NCI-H345 treated with DMSO at 0.1 percent for 48 hours (cell line): Measurements from ENCODE around the gene FSTL5.
"Not testable (repeated sequence)": the region's sequence is repeated elsewhere in the genome, so short reads cannot be mapped to it uniquely, and the experiment has no call there.

Experiments used
- DNase-seq: peaks from one replicate; lab custom pipeline; 2025; ENCODE audit not compliant: unreplicated experiment; lab: John Stamatoyannopoulos, UW

Gene FSTL5

DNA sequence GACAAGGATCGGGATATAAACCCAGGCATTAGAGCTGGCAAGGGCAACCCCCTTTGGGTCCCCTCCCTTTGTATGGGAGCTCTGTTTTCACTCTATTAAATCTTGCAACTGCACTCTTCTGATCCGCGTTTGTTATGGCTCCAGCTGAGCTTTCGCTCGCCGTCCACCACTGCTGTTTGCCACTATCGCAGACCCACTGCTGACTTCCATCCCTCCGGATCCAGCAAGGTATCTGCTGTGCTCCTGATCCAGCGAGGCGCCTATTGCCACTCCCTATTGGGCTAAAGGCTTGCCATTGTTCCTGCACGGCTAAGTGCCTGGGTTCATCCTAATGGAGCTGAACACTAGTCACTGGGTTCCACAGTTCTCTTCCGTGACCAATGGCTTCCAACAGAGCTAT lies 59.9 kb downstream of the FSTL5 start:
- not testable (repeated sequence) for DNase-seq

DNA sequence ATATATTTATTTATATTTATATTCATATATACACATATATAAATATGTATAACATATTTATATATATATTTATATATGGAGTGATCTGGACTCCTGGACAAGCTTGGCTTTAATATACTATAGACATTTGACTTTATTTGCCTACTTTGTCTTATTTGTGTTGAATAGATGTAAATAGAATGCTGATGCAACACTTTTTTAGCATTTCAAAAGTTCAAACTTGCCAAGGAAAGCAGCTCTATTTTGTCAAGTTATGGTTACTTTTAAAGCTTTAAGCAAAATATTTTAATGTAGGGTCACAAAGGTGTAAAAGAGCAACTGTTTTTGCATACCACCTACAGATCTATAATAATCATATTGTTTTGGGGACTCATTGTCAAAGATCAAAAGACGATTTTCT lies 61.1 kb downstream of the FSTL5 start:
- DNase-seq, result no peak

DNA sequence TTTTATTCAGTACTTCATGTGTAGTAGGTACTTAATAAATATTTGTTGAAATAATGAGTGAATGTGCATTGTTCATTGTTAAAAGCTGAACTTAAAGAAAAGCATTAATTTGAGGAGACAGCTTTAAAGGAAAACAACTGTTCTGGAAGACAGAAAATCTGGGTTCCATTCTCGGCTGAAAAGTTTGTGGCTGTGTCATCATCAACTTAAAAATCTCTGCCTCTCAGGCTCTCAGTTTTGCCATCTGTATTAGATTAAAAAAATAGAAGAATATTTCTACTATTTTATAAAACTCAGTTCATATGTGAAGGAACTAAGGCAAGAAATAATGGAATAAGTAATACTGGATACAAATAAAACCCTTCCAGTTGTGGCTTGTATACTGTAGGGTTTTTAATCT lies 62.5 kb downstream of the FSTL5 start:
- DNase-seq, result no peak

DNA sequence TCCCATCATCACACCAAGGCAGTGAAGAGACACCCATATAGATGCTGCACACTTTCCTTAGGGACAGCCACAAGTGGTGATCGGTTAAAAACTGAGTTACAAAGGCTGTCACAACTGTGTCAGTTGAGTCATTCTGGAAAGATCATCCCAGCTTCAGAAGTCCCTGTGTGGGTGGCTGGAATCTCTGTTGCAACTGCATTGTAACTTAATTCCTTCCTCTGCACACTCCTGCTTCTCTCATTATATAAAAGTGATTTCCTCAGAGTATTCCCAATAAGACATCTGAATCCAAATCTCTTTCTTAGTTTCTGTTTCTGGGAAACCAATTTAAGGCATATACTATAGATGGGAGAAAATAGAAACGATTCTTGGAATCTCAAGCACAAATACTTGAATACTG lies 88.1 kb downstream of the FSTL5 start:
- no peak for DNase-seq

DNA sequence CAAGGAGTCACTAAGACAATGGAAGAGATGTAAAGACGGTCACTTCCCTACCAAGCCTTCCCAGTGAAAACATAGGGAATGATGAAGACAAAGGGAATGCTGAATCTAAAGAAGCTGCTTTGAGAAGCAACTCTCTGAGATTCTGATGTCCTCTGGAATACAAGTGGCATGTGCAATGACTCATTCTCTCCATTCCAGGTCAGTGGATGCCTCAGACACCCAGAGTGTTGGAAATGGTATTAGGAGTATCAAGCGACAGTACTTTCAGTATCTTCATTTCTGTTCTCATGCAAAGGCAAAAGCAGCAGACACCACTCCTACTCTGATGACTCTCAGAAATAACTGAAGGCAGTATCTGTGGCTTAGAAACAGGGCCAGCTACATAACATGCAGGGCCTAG lies 102.6 kb downstream of the FSTL5 start:
- no peak for DNase-seq

DNA sequence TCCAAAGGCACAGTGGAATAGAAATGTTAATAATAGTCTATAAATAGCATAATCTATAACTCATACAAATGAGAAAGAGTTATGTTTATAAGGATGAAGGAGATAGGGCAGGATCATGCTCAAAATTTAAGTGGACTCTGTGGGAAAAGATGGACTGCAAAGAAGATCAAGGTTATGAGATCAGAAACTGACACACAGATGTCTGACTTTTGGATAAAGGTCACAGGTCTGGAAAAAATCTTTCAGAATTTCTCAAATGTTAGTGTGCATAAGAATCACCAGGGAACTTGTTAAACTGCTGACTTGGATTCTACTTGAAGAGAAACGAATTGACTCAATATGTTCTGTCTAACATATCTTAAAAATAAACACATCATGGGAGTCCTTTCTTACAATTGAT lies 104.1 kb downstream of the FSTL5 start:
- no peak for DNase-seq

DNA sequence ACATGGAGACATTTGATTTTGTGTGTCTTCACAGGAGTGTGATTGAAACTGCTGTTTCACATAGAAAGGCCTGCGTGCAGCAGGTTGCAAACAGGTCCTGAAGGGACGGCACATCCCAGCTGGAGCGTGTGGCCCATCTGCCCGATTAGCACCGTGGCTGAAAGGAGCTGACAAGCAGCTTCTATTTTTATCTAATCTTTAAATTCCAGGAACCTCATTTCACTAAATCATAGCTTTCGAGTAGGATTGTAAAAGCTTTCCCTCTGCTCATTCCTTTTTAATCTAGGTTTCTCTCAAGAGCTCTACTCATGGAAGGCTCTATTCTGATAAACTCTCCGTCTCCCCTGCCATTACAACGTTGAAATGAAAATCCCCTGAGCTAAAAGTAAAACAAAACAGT lies 106.8 kb downstream of the FSTL5 start:
- DNase-seq, result no peak

DNA sequence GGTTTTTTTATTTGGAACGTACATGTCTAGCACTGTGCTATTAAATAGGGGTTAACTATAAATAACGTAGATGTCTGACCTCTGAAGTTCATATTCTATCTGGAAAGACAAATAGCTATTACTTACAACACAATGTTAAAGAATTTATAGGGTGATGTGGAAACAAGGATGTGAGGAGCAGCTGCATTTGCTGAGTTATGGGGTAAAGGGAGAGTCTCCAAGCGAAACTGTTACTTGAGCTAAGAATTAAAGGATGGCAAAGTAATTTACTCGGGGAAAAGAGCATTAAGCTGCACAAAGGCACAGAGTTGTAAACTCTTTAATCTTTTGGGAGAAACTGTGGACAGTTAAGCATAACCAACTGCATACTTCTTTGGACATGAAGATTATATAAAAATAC lies 117.7 kb downstream of the FSTL5 start:
- DNase-seq, result no peak

DNA sequence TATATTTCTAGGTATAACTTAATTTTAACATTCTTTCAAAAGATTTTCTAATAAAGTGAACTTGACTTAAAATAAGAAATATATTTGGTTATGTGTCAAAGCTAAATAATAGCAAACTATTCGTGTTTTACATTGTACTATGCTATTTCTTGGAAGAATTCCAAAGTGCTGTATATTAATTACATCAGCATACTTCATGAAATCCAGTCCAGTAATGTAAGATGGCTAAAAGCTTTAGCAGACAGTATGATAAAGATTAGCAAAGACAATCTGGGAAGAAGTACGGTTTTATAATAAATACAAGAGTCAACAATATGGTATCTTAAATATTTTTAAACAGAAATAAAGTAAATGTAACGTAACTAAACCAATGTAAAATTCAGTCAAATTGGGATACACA lies 125.7 kb downstream of the FSTL5 start:
- no peak for DNase-seq

DNA sequence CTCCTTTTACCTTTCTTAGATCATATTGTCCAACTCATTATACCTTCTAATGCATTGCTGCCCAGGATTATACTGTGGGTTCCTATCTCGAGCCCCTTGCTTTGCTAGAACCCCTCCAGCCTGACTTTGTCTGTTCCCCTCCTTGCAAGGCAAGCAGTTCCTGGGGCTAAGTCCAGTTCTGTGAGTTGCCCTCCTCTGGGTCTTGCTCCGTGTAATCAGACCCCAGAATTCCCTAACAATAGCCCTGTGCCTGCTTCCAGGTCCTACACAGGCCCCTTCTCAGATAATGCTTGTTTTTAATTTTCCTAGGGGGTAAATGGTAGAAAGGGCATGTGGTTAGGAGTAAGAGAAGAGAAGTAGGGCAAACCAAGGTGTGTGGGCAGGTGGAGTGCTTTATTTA lies 145.9 kb downstream of the FSTL5 start:
- no peak for DNase-seq

DNA sequence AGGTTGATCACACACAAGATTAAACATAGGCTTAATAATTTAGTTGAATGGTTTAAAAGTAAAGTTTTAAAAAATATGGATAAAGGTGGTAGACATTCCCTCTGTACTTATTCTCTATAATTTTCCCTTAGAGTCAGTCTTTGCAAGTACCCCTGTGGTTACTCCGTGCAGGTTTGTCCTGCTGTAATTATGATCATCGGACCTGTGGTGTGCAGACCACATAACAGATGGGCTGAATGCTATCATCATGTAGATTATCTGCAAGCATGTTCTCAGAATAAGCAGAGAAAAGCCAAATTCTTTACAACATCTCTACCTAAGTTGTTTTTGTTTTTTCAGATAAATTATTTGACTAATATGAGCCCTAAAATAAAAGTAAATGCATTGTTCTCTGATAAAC lies 146.8 kb downstream of the FSTL5 start:
- no peak for DNase-seq

DNA sequence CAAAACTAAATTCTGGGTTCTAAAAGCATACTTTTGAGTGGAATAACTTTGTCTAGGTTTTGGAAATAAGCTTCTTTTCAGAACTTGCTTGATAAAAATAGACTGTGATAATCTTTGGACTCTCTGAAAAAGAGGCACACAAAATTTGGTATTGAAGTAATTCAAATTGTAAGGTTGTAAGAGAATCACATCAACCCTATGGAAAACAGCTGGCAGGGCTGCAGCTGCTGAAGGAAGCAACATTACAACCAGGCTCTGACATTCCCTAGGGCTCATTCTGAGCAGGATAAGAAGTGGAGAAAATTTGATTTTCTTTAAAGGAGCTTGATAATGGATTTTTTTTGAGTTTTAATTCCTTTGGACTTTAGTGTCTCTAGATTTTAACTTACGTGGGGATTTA lies 147.6 kb downstream of the FSTL5 start:
- no peak for DNase-seq

DNA sequence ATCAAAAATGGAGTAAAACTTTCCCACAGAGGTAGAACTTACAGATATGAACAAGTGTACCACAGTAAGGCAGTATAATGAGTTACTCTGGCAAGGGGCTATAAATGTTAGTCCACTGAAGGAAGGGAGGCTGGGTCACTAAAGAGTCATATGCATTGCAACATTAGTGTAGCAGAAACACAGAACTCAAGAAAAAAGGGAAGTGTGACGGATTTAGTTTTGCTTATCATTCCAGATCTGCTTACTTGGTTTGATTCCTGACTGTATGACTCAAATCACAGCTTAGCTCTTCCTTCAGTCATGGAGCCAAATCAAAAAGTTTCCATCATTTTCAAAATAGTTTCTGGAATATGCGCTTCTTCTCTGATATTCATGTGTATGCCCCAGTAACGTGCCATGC lies 148.7 kb downstream of the FSTL5 start:
- DNase-seq, result no peak

DNA sequence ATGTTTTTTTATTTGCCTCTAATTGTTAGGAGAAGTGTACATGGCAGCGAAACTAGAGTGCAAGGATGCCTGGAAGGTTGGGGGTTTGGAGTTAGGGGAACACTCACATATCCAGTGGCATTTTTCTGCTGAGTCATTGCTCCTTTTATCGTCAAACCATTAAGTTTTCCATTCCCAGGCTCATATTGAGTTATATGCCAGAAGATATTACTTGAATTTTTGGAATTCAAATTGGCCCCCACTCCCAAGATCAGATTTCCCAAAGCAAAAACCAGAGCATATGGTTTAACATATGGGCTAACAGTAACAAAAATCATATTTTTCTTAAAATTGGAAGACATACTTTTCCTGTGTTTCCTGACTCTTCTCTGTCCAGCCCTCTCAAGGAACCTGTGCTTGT lies 152.7 kb downstream of the FSTL5 start:
- no peak for DNase-seq

DNA sequence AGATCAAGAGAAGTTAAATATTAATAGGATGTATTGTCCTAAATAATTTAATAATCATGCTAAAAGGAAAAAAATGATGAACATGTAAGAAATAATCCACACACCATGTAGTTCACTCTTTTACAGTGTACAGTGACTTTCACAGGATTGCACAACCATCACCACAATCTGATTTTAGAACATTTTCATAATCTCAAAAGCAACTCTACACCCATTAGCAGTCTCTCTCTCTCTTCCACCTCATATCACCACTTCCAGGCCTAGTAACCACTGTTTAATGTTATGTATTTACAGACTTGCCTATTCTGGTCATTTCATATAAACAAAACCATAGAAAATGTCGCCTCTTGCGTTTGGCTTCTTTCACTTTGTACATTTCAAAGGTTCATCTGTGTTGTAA lies 153.4 kb downstream of the FSTL5 start:
- no peak for DNase-seq

DNA sequence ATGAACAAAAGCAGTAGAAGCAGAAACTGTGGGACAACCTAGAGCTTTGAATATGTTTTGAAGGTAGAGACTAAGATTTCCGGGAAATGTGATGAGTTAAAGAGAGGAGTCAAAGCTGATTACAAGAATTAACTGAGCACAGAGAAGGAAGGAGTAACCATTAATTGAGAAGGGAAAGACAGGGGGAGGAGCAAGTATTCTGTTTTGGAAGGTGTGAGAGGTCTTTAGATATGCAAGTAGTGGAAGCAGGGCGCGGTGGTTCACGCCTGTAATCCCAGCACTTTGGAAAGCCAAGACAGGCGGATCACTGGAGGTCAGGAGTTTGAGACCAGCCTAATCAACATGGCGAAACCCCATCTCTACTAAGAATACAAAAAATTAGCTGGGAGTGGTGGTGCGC lies 171.5 kb downstream of the FSTL5 start:
- no peak for DNase-seq

DNA sequence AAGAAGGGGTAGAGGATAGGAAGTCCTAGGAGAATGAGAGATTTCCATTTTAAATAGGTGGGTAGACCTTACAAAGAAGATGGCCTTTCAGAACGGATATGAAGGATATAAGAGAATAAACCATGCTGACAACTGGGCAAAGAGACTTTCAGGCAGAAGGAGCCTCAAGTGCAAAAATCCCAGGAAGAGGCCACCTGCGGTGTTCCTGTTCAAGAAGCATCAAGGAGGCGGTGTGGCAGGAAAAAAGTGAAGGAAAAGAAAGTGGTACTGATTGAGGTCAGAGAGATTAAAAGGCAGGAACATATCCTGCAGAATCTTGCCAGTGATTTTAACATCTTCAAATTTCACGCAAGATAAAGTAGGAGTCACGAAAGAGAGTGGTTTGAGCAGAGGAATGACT lies 172.0 kb downstream of the FSTL5 start:
- DNase-seq, result no peak

DNA sequence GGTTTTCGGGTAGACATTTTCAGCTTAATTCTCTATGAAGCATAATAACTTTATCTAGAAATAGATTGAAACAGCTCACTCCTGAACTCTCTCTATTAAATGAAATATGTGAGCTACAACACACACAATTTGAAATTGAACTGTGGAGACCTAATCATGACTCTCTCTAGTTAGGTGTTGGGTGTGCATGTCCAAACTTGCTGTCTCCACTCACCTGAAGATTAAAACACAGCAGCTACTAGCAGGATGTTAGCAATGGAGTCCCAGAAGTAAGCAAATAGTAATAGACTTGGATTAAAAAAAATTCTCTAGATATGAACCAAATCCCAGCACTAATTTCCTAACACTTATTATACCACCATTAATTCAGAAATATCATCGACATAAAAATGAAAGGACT lies 173.1 kb downstream of the FSTL5 start:
- no peak for DNase-seq

DNA sequence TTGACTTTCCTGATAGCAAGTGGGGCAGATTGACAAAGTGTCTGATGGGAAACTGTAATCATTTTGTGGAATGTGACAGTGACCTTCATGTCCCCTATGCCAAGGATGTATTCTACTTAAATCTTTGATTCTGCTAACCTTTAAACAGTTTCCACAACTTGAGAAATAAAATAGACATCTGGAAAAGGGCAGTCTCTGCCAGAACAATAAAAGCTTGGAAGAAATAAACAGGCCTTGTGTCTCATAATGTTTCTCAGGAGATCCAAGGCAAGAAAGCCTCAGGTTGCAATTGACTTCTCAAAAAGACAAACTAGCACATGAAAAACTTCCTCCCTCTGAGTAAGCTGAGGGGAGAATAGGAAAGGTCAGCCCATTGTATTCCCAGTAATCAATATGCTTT lies 174.9 kb downstream of the FSTL5 start:
- no peak for DNase-seq

DNA sequence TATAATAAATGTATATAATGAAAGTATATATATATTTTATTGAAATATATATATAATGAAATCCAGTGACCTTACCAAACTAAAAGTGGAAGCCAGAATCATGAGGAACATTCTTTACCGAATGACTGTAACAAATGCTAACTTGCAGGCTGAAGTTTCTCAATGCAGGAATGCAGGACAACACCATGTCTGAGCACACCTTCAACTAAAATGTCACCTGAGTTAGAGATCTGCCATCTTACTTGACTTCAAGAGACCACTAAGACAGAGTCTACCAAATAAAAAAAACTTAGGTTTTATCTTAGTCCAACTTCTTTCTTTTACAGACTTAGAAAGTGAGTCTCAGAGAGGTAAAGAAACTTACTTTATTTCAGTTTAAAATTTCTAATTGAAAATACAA lies 176.2 kb downstream of the FSTL5 start:
- DNase-seq, result no peak

DNA sequence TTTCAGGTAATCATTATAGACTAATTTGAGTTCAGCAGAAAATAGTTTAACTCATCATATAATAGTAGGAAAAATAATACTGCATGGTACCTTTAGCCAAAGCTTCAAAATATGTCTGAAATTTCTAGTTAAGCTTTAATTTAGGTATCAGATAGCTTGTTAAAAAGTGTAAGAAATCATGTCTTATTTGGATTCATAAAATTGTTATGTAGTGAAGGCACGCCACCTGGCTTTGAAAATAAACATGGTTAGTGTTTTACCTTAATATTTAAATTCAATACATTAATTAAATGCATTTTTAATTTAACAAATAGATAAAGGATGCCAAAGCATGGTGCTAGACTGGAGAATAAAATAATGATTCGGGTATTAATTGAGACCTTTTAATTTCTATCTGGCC lies 211.4 kb downstream of the FSTL5 start:
- no peak for DNase-seq

DNA sequence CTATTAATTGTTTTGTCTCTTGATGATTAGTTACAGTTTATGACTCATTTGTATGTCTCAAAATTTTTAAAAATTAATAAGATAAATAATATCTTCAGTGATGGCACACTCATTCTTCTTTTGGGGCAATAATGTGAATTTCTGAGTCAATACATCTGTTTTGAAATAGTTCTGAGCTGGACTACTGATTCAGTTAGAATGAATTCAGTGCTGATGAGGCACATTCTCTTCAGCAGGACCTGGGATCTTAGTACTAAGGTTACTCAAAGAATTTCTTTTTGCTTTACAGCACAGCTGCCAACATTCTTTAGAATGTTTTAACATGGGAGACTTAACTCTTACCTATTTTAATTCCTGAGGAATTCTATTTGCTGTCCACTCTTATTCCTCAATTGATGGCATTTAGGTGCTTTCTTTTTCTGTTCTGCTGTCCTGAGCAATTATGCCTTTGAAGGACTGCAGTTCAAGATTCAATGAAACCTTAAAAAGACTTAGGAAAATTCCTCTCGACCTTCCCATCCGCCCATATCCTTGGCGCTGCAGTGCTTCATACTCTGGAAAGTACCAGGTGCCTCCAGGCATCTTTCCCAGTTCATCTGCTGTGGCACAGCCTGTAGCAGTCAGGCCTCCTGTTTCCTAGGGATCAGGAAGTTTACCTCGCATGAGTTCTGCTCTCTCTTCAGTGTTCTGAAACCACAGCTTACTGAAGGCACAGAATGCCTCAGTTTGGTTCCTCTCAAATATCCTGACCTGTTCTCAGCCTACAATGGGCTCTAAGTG lies 213.7 kb downstream of the FSTL5 start:
- no peak for DNase-seq

DNA sequence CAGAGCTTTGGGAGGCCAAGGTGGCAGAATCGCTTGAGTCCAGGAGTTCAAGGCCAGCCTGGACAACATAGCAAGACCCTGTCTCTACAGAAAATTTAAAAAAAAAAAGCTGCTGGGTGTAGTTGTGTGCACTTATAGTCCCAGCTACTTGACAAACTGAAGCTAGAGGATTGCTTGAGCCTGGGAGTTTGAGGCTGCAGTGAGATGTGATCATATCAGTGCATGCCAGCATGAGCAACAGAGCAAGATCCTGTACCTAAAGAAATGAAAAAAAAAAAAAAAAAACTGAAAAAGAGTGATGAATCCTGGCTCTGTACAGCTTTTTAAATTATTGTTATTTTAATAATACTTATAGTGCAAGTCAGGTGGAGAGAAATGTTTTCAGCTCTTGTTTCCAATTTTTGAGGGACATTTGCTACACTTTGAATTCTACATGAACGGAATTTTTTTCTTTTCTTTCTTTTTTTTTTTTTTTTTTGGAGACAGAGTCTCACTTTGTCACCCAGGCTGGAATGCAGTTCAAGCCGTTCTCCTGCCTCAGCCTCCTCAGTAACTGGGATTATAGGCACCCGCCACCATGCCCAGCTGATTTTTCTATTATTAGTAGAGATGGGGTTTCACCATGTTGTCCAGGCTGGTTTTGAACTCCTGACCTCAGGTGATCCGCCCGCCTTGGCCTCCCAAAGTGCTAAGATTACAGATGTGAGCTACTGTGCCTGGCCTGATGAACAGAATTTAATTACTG lies 215.6 kb downstream of the FSTL5 start:
- no peak for DNase-seq
